NT2/D1 (cell line): ENCODE results near the gene CALML3.

Source experiments
- SUZ12 ChIP-seq: IDR thresholded peaks from 2 replicates; pipeline ENCODE4 v1.6.1; 2011; ENCODE audit not compliant: insufficient read length, insufficient read depth; ENCODE audit errors: extremely low read depth
- YY1 ChIP-seq: IDR thresholded peaks from 2 replicates; pipeline ENCODE4 v1.6.1; 2011; ENCODE audit not compliant: insufficient read length, insufficient read depth
- ZNF274 ChIP-seq: IDR thresholded peaks from 2 replicates; pipeline ENCODE4 v1.6.1; 2011; ENCODE audit warnings: mild to moderate bottlenecking, low read depth, low read length

DNA sequence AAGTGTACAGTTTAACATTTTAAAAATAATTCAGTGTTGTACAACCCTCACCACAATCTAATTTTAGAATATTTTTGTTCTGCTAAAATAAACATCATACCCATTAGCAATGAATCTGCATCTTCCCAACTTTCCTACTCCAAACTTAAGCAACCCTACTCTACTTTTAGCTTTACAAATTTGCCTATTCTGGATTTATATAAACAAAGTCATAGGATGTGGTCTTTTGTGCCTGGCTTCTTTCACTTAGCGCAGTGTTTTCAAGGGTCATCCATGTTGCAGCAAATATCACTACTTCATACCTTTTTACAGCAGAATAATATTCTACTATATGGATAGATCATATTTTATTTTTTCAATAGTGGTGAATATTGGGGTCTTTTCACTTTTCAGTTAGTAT lies 18.9 kb downstream of the CALML3 start:
- TF ChIP-seq ZNF274 (no peak), YY1 (no peak), SUZ12 (no peak)
